GM21528 (cell line): ENCODE results near the gene SFMBT2.

Source experiments
- ATAC-seq: cut with Tn5 transposase; IDR thresholded peaks from one replicate; pipeline ENCODE4 v1.9.1; 2021; ENCODE audit warnings: mild to moderate bottlenecking, moderate library complexity; ENCODE audit not compliant: unreplicated experiment, low FRiP score

Gene SFMBT2

DNA sequence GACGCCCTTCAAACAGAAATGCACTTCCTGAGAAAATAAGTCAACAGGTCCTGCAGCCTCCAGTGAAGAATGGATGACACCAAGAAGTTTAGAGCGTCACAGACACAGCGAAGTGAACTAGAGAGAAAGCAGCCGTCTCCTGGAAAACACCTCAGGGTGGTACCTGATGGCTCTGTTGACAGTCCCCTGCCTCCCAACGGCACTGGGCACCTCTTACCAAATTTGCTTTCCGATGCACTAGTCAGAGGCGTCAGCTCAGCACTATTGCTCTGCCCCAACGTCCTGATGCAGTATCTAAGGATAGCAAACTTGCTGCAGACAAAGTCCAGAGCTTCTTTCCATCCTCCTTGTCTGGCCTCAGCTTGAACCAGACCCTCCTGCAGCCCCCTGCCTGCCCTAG lies 38.3 kb downstream of the SFMBT2 start:
- no peak for ATAC-seq

DNA sequence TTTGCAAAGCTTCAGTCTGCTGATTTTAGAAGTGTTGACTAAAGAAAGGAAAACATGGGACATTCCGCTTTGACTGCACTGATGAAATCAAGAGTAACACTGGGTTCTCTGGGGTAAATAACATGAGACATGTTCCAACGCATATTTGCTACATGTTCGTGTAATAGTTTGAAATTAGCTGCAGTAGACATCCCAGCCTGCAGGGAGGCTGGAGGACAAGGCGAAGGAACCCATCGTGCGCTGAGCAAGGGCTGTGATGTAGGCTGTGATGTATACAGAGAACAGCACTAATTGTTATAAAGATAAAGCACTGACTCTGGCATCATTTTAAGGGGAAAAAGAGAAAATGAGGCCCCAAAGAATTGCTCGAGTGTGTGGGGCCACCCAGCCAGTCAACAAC lies 40.3 kb downstream of the SFMBT2 start:
- ATAC-seq, result no peak

DNA sequence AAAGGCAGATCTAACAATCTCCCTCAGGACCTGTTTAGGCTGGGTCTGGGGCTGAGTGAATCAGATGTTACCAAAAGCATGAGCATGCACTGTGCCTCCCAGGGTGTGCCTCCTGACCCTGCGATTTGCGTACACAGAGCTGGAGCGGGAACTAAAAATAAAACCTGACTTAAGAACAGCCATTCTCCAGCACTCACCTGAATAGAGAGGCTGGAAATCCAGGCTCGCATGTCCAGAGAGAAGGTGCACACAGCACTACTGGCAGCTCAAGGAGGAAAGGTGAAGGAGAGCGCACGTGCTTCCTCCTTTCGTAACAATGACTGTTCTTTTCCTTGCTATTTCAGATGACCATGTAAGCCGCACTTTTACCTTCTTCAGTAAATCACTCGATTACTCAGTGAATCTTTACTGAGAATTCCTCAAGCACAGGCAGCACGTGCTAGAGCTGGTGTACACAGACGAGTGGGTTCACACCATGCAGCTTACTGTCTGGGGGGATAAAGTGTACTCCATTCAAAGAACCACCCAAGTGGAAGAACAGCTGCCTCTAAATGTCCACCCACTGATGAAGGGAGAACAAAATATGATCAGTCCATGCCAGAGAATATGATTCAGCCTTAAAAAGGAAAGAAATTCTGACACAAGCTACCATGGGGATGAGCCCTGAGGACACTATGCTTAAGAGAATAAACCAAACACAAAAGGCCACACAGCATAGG lies 45.6 kb downstream of the SFMBT2 start:
- no peak for ATAC-seq

DNA sequence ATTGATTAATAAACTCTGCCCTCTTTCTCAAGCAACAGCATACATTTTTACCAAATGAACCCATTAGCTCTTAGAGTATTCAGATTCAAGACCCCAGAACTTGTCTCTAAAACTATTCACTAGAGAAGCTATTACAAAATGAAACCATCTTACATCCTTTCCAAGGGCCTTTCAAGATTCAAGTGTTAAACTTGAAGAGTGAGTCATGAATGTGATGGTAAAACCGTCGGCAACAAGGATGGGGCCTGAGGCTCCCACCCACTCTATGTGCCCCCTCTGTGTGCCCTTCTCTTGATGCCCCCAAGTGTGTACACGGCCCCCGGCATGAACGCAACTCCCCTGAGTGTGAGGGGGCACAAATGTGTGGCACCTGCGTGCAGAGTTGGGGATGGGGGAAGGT lies 46.4 kb downstream of the SFMBT2 start:
- no peak for ATAC-seq

DNA sequence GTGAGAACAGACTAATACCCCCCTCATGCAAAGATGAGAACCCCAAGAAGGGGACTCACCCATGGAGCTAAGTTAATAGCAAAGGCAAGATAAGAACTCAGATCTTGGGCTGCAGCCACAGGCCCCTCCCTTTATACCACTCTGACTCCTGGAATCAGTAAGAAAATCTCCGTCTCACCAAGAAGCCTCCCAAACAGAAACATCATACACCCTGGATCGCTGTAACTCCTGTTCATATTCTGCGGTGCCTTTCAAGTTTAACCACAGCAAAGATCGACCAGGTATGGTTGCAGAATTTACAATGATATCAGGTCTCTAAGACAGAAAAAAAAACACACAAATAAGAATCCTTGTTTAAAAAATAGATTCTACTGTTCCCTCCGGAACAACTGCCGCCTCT lies 47.1 kb downstream of the SFMBT2 start:
- ATAC-seq, result no peak

DNA sequence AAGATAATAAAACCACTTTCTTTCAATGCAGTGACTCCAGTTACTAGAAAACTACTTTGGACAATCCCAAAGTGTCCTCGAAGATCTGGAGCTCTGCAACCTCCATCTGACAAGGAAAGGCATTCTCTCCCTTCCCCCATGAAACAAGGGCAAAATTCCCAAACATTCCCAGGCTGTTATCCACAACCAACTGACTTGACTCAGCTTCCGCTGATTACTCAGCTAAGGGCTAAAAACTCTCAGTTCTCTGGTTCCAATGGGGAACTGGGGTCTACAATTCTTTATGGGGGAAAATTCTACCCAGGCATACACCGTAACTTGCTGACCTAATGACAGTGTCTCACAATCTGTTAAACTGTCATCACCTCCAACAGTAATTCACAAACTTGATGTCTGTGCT lies 48.4 kb downstream of the SFMBT2 start:
- ATAC-seq, result no peak

DNA sequence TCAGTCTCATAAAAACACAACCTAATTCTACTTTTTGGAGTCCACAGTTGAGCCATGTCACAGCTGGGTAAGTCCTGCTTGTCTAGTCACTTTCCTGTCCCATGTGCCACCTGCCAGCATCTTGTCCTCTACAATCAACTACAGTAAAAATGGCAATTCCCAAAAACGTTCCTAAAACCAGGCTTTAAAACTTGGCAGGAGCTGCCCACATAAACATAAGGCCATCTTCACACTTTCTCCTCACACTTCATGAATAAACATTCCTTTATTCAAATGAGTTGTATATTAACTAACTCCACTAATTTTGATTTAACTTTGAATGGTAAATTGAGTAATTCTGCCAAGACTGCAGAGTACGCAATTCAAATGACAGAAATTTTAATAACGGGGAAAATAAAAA lies 49.5 kb downstream of the SFMBT2 start:
- ATAC-seq, result no peak

DNA sequence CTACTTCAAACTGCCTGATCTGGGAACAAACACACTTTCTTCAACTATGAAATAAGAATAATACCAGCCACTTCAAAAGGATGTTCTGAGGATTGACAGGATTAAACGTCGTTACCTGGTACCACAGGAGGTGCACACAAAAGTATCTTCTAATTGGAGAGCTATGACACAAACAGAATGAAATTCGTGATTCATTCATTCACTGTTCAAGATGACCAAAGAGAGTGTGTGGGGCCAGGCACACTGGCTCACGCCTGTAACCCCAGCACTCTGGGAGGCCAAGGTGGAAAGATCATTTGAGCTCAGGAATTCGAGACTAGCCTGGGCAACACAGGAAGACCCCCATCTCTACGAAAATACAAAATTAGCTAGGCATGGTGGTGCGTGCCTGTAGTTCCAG lies 50.9 kb downstream of the SFMBT2 start:
- no peak for ATAC-seq

DNA sequence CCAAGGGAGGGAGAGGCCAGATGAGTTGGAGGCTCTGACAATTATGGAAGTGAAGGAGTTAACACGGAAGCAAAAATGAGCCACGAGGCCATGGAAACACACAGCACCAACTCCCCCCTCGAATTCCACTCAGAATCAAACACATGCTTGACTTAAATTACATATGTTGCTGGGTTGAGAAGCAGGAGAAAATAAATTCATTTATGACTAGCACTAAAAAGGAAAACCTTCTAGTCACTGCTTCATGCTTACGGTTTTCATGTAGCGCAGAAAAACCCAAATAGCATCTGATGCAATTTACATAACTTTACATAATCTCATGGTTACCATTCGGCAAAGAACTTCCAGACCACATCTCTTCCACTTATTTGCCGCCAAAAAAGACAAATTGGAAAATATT lies 51.5 kb downstream of the SFMBT2 start:
- ATAC-seq, result no peak

DNA sequence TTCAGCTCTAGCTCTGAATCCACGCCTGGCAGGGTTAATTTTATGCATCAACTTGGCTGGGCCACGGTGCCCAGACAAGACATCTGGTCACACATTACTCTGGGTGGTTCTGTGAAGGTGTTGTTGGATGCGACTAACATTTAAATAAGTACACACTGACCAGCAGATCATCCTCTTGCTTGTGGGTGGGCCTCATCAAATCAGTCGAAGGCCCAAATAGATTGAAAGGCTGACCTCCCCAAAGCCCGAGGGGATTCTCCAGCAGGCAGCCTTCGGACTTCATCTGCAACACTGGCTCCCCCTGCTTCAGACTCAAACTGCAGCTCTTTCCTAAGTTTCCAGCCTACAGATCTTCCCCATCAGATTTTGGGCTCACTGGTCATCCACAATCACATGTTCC lies 53.6 kb downstream of the SFMBT2 start:
- ATAC-seq, result no peak

DNA sequence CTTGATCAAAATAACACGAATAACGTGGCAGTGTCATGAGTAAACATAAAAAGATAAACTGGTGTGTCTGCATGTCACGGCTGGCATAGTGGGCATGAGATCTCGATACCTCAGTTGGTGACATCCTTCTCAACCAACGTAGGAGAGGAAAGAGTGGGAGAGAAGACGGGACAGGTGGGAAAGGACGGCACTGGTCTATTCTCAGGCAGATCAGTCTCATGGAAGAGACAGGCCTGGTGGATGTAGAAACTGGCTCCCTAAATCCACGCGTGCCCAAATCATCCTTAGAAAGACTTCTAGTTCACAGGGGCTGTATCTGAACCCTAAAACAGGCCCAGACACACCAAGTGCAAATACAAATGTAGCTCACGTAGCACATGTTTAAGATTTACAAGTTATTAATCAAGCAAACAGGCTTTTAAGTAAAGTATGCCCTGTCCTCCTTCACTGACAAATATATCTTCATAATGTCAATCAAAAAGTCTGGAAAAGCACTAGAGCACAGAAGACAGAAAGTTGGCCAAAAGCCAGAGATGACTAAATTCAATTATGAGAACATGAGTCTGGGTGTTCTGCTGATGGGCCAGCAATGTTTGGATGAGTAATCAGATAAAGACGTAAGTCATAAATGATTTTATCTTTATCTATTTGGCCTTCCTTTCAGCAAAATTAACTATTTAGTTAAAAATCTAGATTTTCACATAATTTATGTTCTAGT lies 56.3 kb downstream of the SFMBT2 start:
- no peak for ATAC-seq

DNA sequence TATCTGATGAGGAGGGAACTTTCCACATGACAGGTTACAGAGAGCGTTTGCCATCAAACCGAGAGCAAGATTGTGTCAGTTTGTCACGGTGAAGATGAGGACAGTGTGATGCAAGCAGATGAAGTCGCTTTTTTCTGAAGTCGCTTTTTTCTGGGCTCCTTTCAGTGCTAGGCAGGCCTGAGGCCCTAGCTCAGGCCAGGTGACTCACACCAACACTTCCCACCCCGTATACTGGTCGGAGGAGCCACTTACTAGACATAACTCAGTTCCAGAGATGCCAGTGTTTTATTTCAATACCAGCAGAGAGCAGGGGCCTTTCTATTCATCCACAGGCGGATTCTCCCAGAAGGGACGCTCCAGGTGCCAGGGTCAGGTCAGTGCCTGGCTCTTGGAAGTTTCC lies 58.9 kb downstream of the SFMBT2 start:
- ATAC-seq, result no peak

DNA sequence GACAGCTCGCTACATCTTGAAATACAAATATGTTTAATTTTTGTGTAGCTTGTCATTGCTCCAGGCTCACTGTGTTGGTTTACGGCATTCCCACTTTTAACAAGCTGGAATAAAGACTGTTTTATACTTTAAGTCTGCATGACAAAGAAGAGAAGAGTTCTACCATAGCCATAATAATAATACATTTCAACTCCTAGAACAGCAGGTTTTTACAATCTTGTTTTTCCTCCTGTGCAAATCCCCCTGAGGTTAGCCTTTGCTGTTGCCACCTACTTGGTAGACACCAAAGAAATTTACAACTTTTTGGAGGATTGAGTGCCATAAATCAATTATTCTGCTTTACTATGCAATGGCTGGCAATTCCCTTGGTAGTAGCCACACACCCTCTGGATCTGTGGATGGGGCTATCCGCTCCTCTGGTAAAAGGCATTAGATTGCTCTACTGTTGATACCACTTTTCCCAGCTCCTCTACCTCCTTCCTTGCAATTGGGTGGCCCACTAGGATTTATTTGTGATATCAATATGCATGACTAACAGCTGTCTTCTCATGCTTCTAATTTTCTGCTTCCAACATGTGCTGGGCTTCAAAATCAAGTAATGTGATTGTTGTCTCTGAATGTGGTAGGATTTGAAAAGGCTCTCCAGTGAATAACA lies 60.2 kb downstream of the SFMBT2 start:
- ATAC-seq, result no peak

DNA sequence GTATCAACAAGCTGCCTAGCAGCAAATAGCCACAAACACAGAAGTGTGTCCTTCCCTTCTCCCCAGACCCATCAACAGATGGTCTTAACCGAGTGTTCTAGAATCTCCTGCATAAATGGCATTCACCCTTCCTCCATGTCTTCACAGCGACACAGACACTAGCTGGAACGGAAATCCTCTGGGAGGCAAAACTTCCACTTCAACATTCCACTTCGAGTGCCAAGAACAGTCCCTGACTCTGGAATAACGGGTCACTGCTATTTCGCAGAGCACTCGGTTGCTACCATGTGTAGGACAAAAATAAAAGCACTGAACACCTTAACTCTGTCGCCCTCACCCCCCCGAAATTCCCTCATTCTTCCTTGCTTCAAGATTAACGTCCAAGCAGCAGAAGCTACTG lies 65.1 kb downstream of the SFMBT2 start:
- ATAC-seq, result no peak

DNA sequence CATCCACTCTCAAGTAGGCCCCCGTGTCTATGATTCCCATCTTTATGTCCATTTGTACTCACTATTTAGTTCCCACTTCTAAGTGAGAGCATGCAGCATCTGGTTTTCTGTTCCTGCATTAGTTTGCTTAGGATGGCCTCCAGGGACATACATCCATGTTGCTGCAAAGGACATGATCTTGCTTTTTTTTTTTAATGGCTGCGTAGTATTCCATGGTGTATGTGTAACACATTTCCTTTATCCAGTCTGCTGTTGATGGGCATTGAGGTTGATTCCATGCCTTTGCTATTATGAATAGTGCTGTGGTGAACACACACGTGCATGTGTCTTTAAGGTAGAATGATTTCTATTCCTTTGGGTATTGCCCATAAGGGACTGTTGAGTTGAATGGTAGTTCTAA lies 67.8 kb downstream of the SFMBT2 start:
- ATAC-seq, result no peak

DNA sequence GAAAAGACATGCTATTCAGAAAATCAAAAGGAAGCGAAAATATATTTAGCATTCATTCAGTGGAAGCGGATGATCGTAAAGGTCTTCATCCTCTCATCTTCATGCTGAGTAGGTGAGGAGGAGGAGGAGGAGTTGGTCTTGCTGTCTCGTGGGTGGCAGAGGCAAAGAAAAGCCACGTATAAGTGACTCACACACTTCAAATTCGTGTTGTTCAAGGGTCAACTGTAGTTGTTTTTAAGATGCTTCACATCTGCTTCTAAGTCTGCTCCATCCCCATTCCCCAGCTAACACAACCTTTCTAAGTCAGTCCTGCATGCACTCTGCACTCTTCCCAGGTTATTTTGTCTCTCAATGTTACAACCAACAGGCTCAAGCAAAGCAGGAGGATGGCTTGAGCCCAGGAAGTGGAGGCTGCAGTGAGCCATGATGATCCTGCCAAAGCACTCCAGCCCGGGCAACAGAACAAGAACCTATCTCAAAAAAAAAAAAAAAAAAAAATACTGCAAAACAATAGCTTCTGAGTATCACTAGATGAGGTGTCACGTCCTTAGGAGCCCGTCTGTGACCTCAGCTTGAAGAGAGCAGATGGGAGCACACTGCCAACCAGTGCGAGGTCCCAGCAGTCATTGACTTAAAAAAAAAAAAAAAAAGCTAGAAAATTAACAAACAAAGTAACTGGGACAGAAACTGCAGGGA lies 70.5 kb downstream of the SFMBT2 start:
- no peak for ATAC-seq

DNA sequence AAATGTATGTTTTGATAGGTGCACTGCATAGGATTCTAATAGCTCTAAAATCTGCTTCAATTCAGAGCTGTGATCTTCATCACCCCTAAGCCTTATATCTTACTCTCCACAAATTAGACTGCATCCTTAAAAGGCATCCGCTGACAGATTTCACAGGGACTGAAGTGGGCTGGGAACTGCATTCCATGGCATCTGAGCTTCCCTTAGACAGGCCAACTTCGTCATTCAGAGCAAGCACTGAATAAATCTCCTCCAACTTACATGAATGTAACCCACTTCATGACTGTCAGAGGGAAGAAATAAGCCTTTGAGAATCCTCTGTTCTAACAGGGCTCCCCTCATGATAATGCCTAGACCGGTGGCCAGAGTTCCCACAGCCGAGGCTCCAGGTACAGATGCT lies 71.3 kb downstream of the SFMBT2 start:
- ATAC-seq, result no peak

DNA sequence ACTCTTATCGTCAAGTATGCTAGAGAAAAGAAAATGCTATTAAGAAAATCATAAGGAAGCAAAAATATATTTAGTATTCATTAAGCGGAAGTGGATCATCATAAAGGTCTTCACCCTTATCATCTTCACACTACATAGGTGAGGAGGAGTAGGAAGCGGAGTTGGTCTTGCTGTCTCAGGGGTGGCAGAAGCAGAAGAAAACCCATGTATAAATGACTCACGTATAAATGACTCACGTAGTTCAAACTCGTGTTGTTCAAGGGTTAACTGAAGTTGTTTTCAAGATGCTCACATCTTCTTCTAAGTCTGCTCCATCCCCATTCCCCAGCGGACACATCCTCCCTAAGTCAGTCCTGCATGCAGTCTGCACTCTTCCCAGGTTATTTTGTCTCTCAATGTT lies 72.4 kb downstream of the SFMBT2 start:
- no peak for ATAC-seq

DNA sequence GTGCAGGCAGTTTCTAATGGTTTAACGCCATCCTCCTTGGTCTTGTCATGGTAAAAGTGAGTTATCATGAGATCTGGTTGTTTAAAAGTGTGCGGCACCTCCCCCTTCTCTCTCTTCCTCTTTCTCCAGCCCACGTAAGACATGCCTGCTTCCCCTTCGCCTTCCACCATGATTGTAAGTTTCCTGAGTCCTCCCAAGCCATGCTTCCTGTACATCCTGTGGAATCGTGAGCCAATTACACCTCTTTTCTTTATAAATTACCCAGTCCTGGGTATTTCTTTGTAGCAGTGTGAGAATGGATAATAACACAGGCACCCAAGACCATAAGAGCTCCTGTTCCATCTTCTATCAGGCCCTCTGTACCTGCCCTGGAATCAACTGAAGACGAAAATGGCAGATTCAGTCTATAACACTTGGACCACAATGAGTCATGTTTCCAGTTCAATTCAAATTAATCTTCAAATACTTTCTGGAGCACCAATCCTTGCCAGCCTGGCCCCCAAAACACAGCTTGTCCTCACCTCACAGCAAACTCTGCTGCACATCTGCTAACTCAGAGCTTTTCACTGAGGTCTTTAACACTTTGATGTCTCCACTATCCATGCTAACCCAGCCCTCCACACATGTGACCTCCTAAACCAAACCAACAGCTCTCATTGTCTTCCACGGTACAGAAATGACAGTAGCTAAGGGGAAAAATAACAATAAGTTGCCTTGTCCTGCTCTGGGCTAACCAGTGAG lies 73.2 kb downstream of the SFMBT2 start:
- ATAC-seq, result peak; percentile 68

DNA sequence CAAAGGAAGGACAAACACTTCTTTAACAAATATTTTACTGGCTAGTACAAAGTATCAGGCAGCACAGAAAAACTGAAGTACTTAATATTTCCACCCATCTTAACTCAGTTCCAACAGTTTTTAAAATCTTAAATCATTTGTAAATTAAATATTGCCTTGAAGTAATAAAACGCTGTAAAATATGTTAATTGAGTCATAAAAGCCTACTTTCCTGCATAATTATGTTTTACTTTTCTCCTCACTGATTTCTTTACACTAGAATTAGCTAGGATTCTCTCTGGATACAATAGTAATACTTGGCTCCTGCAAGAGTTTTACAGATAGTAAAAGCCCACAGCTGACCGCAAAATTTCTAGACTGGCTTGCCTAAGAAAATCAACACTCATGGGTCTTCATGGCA lies 74.9 kb downstream of the SFMBT2 start:
- ATAC-seq, result no peak

DNA sequence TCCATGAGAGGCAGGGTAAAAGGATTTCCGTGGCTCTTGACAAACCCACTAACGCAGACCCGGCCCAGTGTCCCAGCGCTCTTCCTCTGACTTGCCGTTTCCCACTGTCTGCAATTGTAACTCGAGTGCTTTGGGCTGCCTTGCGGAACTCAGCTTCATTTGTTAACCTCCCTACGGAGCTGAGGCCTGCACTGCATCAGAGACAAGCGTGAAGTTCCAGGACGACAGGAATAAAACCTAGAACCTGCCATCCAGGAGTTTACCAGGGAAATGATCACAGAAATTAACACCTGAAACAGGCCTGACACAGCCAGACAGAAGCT lies 76.2 kb downstream of the SFMBT2 start:
- ATAC-seq, result no peak
